Panc1 (cell line): Measurements from ENCODE around the gene LRRC34. TPM values are rescaled to one million over a fixed set of nuclear protein-coding genes. Genes with fewer than 3 reads are reported as not detected.

Experiments used
- ATAC-seq: fragments of 200-7000 bp; cut with Tn5 transposase; 2 replicates; pipeline ENCODE4 v1.9.1; 2020; ENCODE audit warnings: mild to moderate bottlenecking, moderate library complexity
- BruUV-seq: library from RNA; stranded (reverse); fragments of 400-500 nt; replicated peaks from 2 replicates; lab custom pipeline; 2021; lab: Mats Ljungman, UMichigan
- CTCF ChIA-PET: fragments of 300-600 bp; sonication (Branson Sonifier 250); formaldehyde crosslinking; loops from one replicate; lab custom pipeline; 2022; ENCODE audit warnings: antibody characterized with exemption; lab: Charles Lee
- POLR2A ChIA-PET: fragments of 300-600 bp; sonication (Branson Sonifier 250); formaldehyde crosslinking; loops from one replicate; lab custom pipeline; 2022; ENCODE audit warnings: antibody characterized with exemption; lab: Charles Lee
- DNase-seq: peaks from one replicate; pipeline ENCODE4 v3.0.0-alpha.2; 2010; ENCODE audit warnings: low read depth, low spot score
- H3K27ac ChIP-seq: 2 replicates; pipeline ENCODE4 v1.5.1; 2011; ENCODE audit warnings: mild to moderate bottlenecking, low read length, inconsistent platforms
- H3K27me3 ChIP-seq: fragments of 200-500 bp; sonication (Bioruptor generic); 2 replicates; pipeline ENCODE4 v1.6.0; 2014; ENCODE audit warnings: low read length, inconsistent platforms; ENCODE audit not compliant: control insufficient read depth, insufficient read depth
- H3K36me3 ChIP-seq: fragments of 200-500 bp; sonication (Bioruptor generic); 2 replicates; pipeline ENCODE4 v1.5.1; 2014; ENCODE audit warnings: inconsistent platforms, mild to moderate bottlenecking, low read length, moderate library complexity; ENCODE audit not compliant: control insufficient read depth, insufficient read depth
- H3K4me1 ChIP-seq: 2 replicates; pipeline ENCODE4 v1.5.1; 2011; ENCODE audit warnings: inconsistent platforms, mild to moderate bottlenecking, low read length, moderate library complexity; ENCODE audit not compliant: control insufficient read depth, insufficient read depth
- H3K4me3 ChIP-seq, 2 experiments: 2 replicates each; pipeline ENCODE4 v1.5.1; 2011 to 2012; ENCODE audit warnings: low read depth in 2 of 2, low read length in 2 of 2, mild to moderate bottlenecking in 2 of 2, inconsistent platforms in 1 of 2, moderate library complexity in 1 of 2
- H3K9me3 ChIP-seq: fragments of 200-500 bp; sonication (Bioruptor generic); 2 replicates; pipeline ENCODE4 v1.5.1; 2014; ENCODE audit warnings: low read depth, mild to moderate bottlenecking, inconsistent platforms, low read length, moderate library complexity; ENCODE audit not compliant: control insufficient read depth, insufficient read depth
- POLR2AphosphoS5 ChIP-seq: IDR thresholded peaks from 2 replicates; pipeline ENCODE4 v1.6.1; 2012; ENCODE audit warnings: mild to moderate bottlenecking, low read depth, low read length, moderate library complexity
- REST ChIP-seq, 2 experiments: IDR thresholded peaks; 2 replicates each; pipeline ENCODE4 v1.6.1; 2011 to 2012; ENCODE audit warnings: low read depth in 2 of 2, control low read depth in 1 of 2, low read length in 1 of 2, mild to moderate bottlenecking in 1 of 2, moderate library complexity in 1 of 2; ENCODE audit not compliant: insufficient read depth in 1 of 2
- SIN3A ChIP-seq: IDR thresholded peaks from 2 replicates; pipeline ENCODE4 v1.6.1; 2012; ENCODE audit warnings: low read depth, mild to moderate bottlenecking, low read length, moderate library complexity, borderline replicate concordance; ENCODE audit not compliant: insufficient read depth
- TCF7L2 ChIP-seq: IDR thresholded peaks from 2 replicates; pipeline ENCODE4 v1.6.1; 2011; ENCODE audit warnings: mild to moderate bottlenecking, low read depth, low read length, inconsistent platforms
- in situ Hi-C: cut with HindIII; loops from 2 replicates; pipeline ENCODE4 v1.10.0; 2016; ENCODE audit warnings: low sequenced_read_pairs, low pct_unique_long_range_greater_than_20kb
- intact Hi-C: fragments of 100-400 bp; cut with micrococcal nuclease; formaldehyde crosslinking; loops from one replicate; pipeline ENCODE4 v1.10.0; 2022; ENCODE audit not compliant: unreplicated experiment
- total RNA-seq: library from RNA; stranded (reverse); gene quantifications from one replicate; pipeline ENCODE4 v1.2.1, GENCODE V29; 2021; ENCODE audit not compliant: unreplicated experiment
- TF ChIP-seq, protein P1 (sequence below): fragments of 450-650 bp; IDR thresholded peaks from 2 replicates; pipeline ENCODE4 v1.5.1; 2017; ENCODE audit warnings: mild to moderate bottlenecking

Gene LRRC34
- total RNA-seq, 1 experiment from 2014 or later, result 1.2 TPM

GRCh38 chr3:169758359-169758994, 54.2 kb downstream of the LRRC34 start:
- no peak for ATAC-seq
- in situ Hi-C loops, result no loop called here
- ChIA-PET POLR2A (no interaction called here), CTCF (no interaction called here)
- Histone ChIP-seq H3K27ac (no peak overlapping the region), H3K4me3 (no peak overlapping the region), H3K9me3 (no peaks in the 10 kb centered on the region), H3K4me1 (0 out of 2 replicates have a peak, but pooled peaks cover 2% of the 10 kb centered on the region), H3K36me3 (no peaks in the 10 kb centered on the region), H3K27me3 (peaks cover 8% of the 10 kb centered on the region)
- TF ChIP-seq SIN3A, result no peak
- TF ChIP-seq TCF7L2, result no peak
- TF ChIP-seq, protein P1, sequence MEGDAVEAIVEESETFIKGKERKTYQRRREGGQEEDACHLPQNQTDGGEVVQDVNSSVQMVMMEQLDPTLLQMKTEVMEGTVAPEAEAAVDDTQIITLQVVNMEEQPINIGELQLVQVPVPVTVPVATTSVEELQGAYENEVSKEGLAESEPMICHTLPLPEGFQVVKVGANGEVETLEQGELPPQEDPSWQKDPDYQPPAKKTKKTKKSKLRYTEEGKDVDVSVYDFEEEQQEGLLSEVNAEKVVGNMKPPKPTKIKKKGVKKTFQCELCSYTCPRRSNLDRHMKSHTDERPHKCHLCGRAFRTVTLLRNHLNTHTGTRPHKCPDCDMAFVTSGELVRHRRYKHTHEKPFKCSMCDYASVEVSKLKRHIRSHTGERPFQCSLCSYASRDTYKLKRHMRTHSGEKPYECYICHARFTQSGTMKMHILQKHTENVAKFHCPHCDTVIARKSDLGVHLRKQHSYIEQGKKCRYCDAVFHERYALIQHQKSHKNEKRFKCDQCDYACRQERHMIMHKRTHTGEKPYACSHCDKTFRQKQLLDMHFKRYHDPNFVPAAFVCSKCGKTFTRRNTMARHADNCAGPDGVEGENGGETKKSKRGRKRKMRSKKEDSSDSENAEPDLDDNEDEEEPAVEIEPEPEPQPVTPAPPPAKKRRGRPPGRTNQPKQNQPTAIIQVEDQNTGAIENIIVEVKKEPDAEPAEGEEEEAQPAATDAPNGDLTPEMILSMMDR, result no peak
- TF ChIP-seq POLR2AphosphoS5, result no peak
- TF ChIP-seq REST (IDR thresholded peaks at IDR 0.05; ENCODE audit: insufficient read depth in 1 of 2, low read depth in 2 of 2, low read length in 1 of 2), result no peak
- no peak for DNase-seq
- no TSS peak for BruUV-seq
- intact Hi-C loops, result no loop called here

- POLR2A ChIA-PET, result no interaction called here
- no TSS peak for BruUV-seq
- in situ Hi-C loops, result no loop called here
- DNase-seq, result no peak
- peaks cover 27% of the 10 kb centered on the region for H3K27me3 ChIP-seq
- no peaks in the 10 kb centered on the region for H3K4me1 ChIP-seq
- TF ChIP-seq TCF7L2 (no peak), POLR2AphosphoS5 (no peak), SIN3A (no peak), REST (IDR thresholded peaks at IDR 0.05; ENCODE audit: insufficient read depth in 1 of 2, low read depth in 2 of 2, low read length in 1 of 2) (no peak)
- TF ChIP-seq, protein P1, result no peak
- no peak for ATAC-seq
- no peak overlapping the region for H3K4me3 ChIP-seq
- CTCF ChIA-PET, result no interaction called here
- intact Hi-C loops, result no loop called here
- no peak overlapping the region for H3K27ac ChIP-seq
- H3K36me3 ChIP-seq, result no peaks in the 10 kb centered on the region
- H3K9me3 ChIP-seq, result no peaks in the 10 kb centered on the region
These were observed 57.2 kb downstream of the LRRC34 start for GRCh38 chr3:169755488-169755887.
